Thyroid gland (tissue), 4 donors: Measurements from ENCODE around the gene CARD11.

Experiments
- CTCF ChIP-seq, 6 experiments: fragments of 200-600 bp in 3 of 6; fragments of 450-650 bp in 3 of 6; sonication (generic) in 3 of 6; IDR thresholded peaks; one replicate each; pipeline ENCODE4 v1.5.1; 2016 to 2019; ENCODE audit warnings: antibody characterized with exemption in 6 of 6, mild to moderate bottlenecking in 2 of 6, inconsistent platforms in 1 of 6, moderate library complexity in 1 of 6
- POLR2A ChIP-seq, 2 donors: fragments of 450-650 bp; IDR thresholded peaks; one replicate each; pipeline ENCODE4 v1.6.1; 2017; ENCODE audit warnings: antibody characterized with exemption in 2 of 2, mild to moderate bottlenecking in 2 of 2, moderate library complexity in 1 of 2

GRCh38 chr7:3010161-3010560, 33.5 kb downstream of the CARD11 start:
- TF ChIP-seq CTCF (IDR thresholded peaks at IDR 0.05): no peak
- TF ChIP-seq POLR2A (IDR thresholded peaks at IDR 0.05): no peak
